ENCODE results near the gene NEFH.

DNA sequence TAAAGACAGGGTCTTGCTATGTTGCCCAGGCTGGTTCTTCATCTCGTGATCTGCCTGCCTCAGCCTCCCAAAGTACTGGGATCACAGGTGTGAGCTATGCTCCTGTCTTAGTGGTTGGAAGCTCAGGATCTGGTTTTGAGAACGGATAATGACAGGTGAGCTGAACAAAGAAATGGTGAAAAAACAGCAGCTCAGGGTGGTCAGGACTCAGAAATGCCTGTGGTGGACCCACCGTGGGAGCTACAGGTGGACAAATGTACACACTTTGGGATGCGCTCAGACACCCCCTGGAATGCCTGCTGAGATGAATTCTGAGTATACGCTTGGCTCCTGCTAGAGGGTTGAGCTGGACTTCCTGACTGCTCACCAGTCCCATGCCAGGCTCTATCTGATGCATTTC lies 32.1 kb upstream of the NEFH start:
- TF ChIP-seq, protein P1, sequence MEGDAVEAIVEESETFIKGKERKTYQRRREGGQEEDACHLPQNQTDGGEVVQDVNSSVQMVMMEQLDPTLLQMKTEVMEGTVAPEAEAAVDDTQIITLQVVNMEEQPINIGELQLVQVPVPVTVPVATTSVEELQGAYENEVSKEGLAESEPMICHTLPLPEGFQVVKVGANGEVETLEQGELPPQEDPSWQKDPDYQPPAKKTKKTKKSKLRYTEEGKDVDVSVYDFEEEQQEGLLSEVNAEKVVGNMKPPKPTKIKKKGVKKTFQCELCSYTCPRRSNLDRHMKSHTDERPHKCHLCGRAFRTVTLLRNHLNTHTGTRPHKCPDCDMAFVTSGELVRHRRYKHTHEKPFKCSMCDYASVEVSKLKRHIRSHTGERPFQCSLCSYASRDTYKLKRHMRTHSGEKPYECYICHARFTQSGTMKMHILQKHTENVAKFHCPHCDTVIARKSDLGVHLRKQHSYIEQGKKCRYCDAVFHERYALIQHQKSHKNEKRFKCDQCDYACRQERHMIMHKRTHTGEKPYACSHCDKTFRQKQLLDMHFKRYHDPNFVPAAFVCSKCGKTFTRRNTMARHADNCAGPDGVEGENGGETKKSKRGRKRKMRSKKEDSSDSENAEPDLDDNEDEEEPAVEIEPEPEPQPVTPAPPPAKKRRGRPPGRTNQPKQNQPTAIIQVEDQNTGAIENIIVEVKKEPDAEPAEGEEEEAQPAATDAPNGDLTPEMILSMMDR (IDR thresholded peaks at IDR 0.05): no peak
- no peak for TF ChIP-seq POLR2A (IDR thresholded peaks at IDR 0.05)

All from transverse colon (tissue), 3 donors.